Adipose tissue (tissue), 3 donors: ENCODE results near the gene PRRG2. TPM values are rescaled to one million over a fixed set of nuclear protein-coding genes. Genes with fewer than 3 reads are reported as not detected.
"Not testable (repeated sequence)": the region's sequence is repeated elsewhere in the genome, so short reads cannot be mapped to it uniquely, and the experiment has no call there.

Experiments used
- H3K27ac ChIP-seq: one replicate; pipeline ENCODE4 v1.5.1; 2013; ENCODE audit warnings: low read depth, low read length
- WGBS, 3 donors: extraction: QIAGEN DNeasy Blood & Tissue Kit; methylation state at CpG; one replicate each; pipeline ENCODE4 v1.1.7; 2013; 5-methylcytosine and 5-hydroxymethylcytosine counted together
- polyA plus RNA-seq, 3 donors: library from polyadenylated mRNA; stranded (reverse); fragments of 200-250 nt; gene quantifications; one replicate each; pipeline ENCODE4 v1.2.3, GENCODE V29; 2013
- donor health status: healthy with polysubstance abuse.
- donor health status: Bipolar disorder and iron deficiency.
- donor health status: healthy.

Gene PRRG2
- polyA plus RNA-seq, 3 donors = 2.9 to 11.7 (median 3.0) TPM

GRCh38 chr19:49595819-49596404 lies 14.8 kb downstream of the PRRG2 start:
- WGBS, 3 donors = 87 to 95% (median 90%) methylated on average over 29 to 32 of the region's 32 CpGs
- H3K27ac ChIP-seq = no peak overlapping the region

DNA sequence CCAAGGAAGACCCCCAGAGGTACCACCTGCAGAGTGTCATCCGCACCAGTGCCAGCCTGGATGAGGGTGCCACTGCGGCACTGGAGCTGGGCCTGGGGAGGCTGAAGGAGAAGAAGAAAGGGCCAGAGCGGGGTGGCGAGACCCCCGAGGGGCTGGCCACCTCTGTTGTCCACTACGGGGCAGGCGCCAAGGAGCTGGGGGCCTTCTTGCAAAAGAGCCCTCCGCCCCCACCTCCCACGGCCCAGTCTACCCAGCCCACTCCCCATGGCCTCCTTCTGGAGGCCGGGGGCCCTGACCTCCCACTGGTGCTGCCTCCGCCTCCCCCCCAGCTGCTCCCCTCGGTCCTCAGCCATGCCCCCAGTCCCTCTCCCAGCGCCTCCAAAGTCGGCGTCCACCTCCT lies 15.3 kb downstream of the PRRG2 start:
- H3K27ac ChIP-seq = no peak overlapping the region

DNA sequence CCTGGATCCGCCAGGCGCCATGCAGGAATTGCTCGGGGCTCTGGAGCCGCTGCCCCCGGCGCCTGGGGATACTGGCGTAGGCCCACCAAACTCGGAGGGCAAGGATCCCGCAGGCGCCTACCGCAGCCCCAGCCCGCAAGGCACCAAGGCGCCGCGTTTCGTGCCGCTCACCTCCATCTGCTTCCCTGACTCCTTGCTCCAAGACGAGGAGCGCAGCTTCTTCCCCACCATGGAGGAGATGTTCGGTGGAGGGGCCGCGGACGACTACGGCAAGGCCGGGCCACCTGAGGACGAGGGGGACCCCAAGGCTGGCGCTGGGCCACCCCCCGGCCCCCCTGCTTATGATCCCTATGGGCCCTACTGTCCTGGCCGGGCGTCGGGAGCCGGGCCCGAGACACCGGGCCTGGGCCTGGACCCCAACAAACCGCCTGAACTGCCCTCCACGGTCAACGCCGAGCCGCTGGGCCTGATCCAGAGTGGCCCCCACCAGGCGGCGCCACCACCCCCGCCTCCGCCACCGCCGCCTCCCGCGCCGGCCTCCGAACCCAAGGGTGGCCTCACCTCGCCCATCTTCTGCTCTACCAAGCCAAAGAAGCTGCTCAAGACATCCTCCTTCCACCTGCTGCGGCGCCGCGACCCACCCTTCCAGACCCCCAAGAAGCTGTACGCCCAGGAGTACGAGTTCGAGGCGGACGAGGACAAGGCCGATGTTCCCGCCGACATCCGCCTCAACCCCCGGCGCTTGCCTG lies 16.0 kb downstream of the PRRG2 start:
- 96% methylated on average over 40 to 65 of the region's 65 CpGs for WGBS, 3 donors
- no peak overlapping the region for H3K27ac ChIP-seq

More for the DNA sequence above, 15.3 kb downstream of the PRRG2 start:
- 89 to 93% (median 91%) methylated on average over 12 to 15 of the region's 15 CpGs for WGBS, 3 donors

- WGBS, 3 donors = 93 to 97% (median 96%) methylated on average over 25 to 29 of the region's 29 CpGs
Measured at GRCh38 chr19:49597703-49597974, 16.5 kb downstream of the PRRG2 start.

DNA sequence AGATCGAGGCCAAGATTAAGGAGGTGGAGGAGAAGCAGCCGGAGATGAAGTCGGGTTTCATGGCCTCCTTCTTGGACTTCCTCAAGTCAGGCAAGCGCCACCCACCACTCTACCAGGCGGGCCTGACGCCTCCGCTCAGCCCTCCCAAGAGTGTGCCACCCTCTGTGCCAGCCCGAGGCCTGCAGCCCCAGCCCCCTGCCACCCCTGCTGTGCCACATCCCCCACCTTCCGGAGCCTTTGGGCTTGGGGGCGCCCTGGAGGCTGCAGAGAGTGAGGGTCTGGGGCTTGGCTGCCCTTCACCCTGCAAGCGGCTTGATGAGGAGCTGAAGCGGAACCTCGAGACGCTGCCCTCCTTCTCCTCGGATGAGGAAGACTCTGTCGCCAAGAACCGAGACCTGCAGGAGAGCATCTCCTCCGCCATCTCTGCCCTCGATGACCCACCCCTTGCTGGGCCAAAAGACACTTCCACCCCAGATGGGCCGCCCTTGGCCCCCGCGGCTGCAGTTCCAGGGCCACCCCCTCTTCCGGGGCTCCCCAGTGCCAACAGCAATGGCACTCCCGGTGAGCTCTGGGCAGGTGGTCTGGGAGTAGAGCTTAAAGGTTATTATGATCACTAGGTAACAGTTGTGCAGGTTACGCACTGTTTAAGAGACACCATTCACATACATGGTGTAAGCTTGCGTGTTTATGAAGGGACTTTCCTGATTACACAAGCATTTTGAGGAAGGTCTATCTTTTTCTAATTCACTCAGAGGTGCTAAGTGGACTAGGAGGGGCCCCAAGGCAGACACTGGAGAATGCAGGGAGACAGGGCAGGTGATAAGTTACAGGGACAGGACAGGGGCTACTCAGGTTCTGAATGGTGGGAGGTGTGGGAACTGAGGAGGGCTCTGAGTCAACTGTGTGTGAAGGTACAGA lies 18.5 kb downstream of the PRRG2 start:
- no peak overlapping the region for H3K27ac ChIP-seq
- 91 to 94% (median 93%) methylated on average over 26 of the region's 26 CpGs for WGBS, 3 donors

More at GRCh38 chr19:49597703-49597974, 16.5 kb downstream of the PRRG2 start:
- no peak overlapping the region for H3K27ac ChIP-seq

DNA sequence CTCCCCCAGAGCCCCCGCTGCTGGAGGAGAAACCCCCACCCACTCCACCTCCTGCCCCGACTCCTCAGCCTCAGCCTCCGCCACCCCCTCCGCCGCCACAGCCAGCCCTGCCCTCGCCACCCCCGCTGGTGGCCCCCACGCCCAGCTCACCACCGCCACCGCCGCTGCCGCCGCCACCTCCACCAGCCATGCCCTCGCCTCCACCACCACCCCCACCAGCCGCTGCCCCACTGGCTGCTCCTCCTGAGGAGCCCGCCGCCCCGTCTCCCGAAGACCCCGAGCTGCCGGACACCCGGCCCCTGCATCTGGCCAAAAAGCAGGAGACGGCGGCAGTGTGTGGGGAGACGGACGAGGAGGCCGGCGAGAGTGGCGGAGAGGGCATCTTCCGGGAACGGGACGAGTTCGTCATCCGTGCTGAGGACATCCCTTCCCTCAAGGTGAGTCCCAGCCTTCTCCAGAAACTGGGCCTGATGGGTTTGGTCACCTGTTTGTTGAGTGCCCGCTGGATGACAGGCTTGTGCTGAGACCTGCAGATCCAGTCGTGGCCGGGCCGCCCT lies 20.4 kb downstream of the PRRG2 start:
- no peak overlapping the region for H3K27ac ChIP-seq
- 92 to 97% (median 95%) methylated on average over 30 to 38 of the region's 38 CpGs for WGBS, 3 donors

GRCh38 chr19:49602806-49603205 lies 21.7 kb downstream of the PRRG2 start:
- H3K27ac ChIP-seq = no peak overlapping the region
- 94 to 100% (median 97%) methylated on average over 2 of the region's 2 CpGs for WGBS, 3 donors

DNA sequence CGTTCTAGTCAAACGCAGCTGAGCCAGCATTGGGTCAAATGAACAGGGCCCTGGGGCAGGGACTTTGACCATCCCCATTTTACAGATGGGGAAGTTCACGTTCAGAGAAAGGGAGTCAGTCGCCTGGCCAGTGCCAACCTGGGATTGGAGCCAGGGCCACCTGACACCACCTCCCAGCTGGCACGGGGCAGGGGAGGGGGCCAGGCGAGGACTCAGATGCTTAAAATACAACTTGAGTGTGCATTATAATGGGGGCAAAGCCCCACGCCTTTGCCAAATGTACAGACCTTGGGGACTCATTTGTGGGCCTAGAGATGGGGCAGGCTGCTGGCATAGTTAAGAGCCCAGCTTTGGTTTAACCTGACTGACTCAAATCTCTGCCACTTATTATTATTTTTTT lies 24.5 kb downstream of the PRRG2 start:
- H3K27ac ChIP-seq = no peak overlapping the region
- 64 to 87% (median 83%) methylated on average over 7 of the region's 7 CpGs for WGBS, 3 donors

DNA sequence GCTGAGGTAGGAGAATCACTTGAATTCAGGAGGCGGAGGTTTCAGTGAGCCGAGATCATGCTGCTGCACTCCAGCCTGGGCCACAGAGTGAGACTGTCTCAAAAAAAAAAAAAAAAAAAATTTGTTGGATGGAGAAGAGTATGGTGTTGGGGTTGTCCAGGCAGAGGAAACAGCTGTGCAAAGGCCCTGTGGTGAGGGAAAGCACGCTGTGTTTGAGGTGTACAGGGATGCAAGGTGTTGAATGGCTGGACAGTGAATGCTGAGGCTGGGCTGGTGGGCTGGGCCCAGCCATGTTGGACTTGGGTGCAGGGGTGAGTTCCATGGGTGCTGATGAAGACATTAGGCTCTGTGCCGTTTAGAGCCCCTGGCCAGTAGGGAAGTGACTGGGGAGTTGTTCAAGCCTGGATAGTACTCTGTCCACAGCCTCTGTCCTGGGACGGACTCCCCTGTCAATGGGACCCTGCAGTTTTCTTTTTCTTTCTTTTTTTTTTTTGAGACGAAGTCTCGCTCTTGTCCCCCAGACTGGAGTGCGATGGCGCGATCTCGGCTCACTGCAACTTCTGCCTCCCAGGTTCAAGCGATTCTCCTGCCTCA lies 28.5 kb downstream of the PRRG2 start:
- no peak overlapping the region for H3K27ac ChIP-seq
- WGBS, 3 donors = 95% methylated on average over 7 to 12 of the region's 12 CpGs

DNA sequence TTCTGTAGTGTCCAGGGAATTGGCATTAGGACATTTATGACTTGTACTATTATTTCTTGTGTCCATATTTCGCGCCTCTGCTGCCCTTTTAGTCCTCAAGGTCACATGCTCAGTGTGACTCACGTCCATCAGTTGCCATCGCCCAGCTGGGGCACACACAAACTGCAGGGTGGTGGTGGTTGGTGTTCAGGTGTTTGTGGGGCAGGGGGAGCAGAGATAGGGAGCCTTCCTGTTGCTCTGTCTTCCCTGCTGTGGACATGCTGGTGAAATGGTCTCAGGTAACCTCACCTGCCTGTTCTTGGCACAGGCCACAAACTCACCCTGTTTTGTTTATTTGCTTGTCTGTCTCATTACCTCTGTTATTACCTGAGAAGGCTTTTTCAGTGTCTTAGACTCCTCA lies 32.3 kb downstream of the PRRG2 start:
- 36 to 79% (median 75%) methylated on average over 4 of the region's 4 CpGs for WGBS, 3 donors
- no peak overlapping the region for H3K27ac ChIP-seq

DNA sequence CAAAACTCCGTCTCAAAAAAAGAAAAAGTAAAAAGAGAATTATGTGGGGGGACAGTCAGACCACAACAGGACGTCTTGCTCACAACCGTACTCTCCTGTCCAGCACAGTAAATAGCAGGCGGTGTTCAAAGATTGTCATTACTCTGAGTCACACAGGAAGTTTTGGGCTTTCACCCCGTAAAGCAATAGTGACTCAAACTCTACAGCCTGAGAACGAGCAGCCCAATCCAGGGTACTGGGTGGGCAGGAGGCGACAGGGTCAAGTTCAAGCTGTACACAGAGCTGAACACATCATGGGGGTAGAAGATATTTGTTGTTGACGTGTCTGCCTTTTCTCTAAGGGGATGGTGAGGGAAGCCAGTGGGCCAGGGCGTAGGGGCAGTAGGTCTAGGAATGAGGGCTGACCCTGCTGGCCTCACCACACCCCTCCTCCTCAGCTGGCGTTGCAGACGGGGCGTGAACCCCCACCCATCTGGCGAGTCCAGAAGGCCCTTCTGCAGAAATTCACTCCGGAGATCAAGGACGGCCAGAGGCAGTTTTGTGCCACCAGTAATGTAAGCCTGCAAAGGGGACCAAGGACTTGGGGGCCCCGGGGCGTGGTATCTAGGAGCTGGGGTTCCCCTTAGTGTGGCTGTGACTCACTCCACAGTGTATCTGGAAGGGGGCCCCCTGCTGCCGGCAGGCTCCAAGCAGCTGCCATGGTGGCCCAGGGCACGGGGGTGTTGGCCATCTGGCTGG lies 33.1 kb downstream of the PRRG2 start:
- no peak overlapping the region for H3K27ac ChIP-seq
- WGBS, 3 donors = 72 to 87% (median 72%) methylated on average over 19 of the region's 19 CpGs

GRCh38 chr19:49615861-49616260 lies 34.7 kb downstream of the PRRG2 start:
- 96 to 98% (median 96%) methylated on average over 22 to 23 of the region's 23 CpGs for WGBS, 3 donors
- H3K27ac ChIP-seq = no peak overlapping the region

GRCh38 chr19:49616532-49616931 lies 35.4 kb downstream of the PRRG2 start:
- H3K27ac ChIP-seq = no peak overlapping the region
- 98 to 99% (median 98%) methylated on average over 7 of the region's 7 CpGs for WGBS, 3 donors

DNA sequence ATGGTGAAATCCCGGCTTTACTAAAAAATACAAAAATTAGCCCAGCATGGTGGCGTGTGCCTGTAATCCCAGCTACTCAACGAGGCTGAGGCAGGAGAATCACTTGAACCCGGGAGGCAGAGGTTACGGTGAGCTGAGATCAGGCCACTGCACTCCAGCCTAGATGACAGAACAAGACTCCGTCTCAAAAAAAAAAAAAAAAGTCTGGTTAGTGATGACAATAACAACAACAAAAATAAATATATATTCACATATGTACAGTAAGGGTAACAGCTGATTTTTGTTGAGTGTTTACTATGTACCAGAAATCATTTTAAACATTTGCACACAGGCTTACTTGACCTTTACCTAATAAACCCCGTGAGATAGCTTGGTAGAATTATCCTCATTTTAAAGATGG lies 35.8 kb downstream of the PRRG2 start:
- WGBS, 3 donors = 91 to 93% (median 92%) methylated on average over 7 of the region's 7 CpGs
- no peak overlapping the region for H3K27ac ChIP-seq

GRCh38 chr19:49617860-49618259 lies 36.7 kb downstream of the PRRG2 start:
- 90 to 93% (median 92%) methylated on average over 13 of the region's 13 CpGs for WGBS, 3 donors
- not testable (repeated sequence) for H3K27ac ChIP-seq

DNA sequence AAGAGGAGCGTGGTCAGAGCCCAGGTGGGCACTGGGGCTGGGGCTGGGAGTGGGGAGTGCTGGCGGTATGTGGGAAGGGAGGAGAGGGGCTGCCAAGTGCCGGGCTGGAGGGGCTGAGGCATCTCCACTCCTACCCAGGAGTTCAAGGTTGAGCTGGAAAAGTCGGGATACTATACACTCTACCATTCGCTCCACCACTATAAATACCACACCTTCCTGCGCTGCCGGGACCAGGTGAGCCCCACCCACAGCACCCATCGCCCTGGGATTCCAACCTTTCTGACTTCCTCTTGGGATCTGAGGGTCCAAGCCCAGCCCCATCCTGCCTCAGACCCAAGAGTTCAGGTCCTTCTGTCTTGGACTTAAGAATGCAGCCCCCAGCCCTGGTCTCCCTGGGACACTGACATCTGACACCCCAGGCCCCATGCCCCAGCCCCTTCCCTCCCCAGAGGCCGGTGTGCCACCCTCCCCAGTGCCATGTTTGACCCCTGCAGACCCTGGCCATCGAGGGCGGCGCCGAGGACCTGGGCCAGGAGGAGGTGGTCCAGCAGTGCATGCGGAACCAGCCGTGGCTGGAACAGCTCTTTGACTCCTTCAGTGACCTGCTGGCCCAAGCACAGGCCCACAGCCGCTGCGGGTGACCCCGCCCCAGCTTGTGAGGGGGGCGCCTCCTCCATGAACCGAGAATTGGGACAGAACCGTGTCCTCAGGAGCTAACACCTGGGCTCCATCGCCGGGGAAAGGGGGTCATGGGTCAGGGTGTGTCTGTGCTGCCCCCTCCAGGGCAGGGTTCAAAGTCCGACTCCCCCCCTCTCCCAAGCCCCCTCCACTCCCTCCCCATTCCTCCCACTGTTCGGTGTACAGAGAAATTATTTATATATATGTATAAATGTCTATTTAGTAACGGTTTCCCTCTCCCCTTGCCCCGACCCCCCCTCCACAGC lies 44.1 kb downstream of the PRRG2 start:
- H3K27ac ChIP-seq = no peak overlapping the region
- WGBS, 3 donors = 79 to 86% (median 82%) methylated on average over 24 to 27 of the region's 27 CpGs

DNA sequence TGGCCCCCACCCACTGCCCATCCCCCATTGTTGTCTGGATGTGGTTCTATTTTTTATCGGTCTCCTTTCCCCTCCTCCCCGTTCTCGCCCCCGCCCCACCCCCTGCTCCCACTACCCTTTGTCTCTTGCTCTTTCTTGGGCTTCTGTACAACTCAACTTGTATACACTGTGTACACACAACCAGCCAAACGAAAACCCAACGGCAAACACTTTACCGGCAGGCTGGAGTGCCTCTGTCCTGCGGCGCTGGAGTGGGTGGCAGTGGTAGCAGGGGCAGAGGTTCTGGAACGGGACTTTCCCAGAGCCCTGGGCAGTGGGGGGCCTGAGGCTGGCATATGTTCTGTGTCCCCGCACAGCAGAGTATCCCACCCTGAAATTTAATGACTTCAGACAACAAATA lies 45.1 kb downstream of the PRRG2 start:
- WGBS, 3 donors = 69 to 90% (median 88%) methylated on average over 11 of the region's 11 CpGs
- no peak overlapping the region for H3K27ac ChIP-seq
